HepG2 (cell line): ENCODE measurements around the gene TPRG1. TPM values are rescaled to one million over a fixed set of nuclear protein-coding genes. Genes with fewer than 3 reads are reported as not detected.

Source experiments
- ATAC-seq: fragments of 200-7000 bp; cut with Tn5 transposase; 3 replicates; pipeline ENCODE4 v1.9.1; 2020; ENCODE audit warnings: mild to moderate bottlenecking, moderate library complexity
- BruUV-seq: library from RNA; stranded (reverse); fragments of 400-500 nt; replicated peaks from 2 replicates; lab custom pipeline; 2021; lab: Mats Ljungman, UMichigan
- CTCF ChIA-PET: fragments of 300-600 bp; formaldehyde crosslinking; extraction: SDS; loops from one replicate; lab custom pipeline; 2021; ENCODE audit warnings: low total read pairs, inconsistent platforms, low intra/inter-chr PET ratio; lab: Yijun Ruan, JAX
- POLR2A ChIA-PET: fragments of 350-600 bp; sonication (Branson Sonifier 250); formaldehyde crosslinking; loops from one replicate; lab custom pipeline; 2020; ENCODE audit warnings: antibody characterized with exemption, inconsistent platforms; lab: Yijun Ruan, JAX
- DNase-seq: peaks from one replicate; pipeline ENCODE4 v3.0.0-alpha.2; 2015; ENCODE audit warnings: low spot score
- FAIRE-seq: peaks from 3 replicates; lab custom pipeline; 2011; peaks lifted over from hg19 to GRCh38; lab: Jason Lieb, UNC
- H2AFZ ChIP-seq: one replicate; pipeline ENCODE4 v1.6.1; 2011; ENCODE audit warnings: low read length, inconsistent platforms
- H3K27ac ChIP-seq: fragments of 300-600 bp; 3 replicates; pipeline ENCODE4 v1.8.0; 2011; ENCODE audit warnings: mixed run types, mild to moderate bottlenecking, mixed read lengths, low read length, inconsistent platforms; ENCODE audit not compliant: insufficient read depth; ENCODE audit errors: extremely low read length
- H3K27me3 ChIP-seq, 2 experiments: fragments of 200-600 bp in 1 of 2; 2 replicates in 1 of 2; 3 replicates in 1 of 2; pipeline versions ENCODE4 v1.6.0 to v1.8.0; 2011; ENCODE audit warnings: low read length in 2 of 2, mild to moderate bottlenecking in 2 of 2, moderate library complexity in 2 of 2, inconsistent platforms in 1 of 2; ENCODE audit not compliant: insufficient read depth in 2 of 2, control insufficient read depth in 1 of 2
- H3K36me3 ChIP-seq, 2 experiments: fragments of 200-600 bp in 1 of 2; replicated peaks in 1 of 2; 2 replicates in 1 of 2; 3 replicates in 1 of 2; pipeline versions ENCODE4 v1.5.1 to v1.8.0; 2011; ENCODE audit warnings: low read length in 2 of 2, inconsistent platforms in 1 of 2; ENCODE audit not compliant: insufficient read depth in 2 of 2, control insufficient read depth in 1 of 2
- H3K4me1 ChIP-seq: 2 replicates; pipeline ENCODE4 v1.5.1; 2012; ENCODE audit warnings: low read length, inconsistent platforms; ENCODE audit not compliant: insufficient read depth
- H3K4me2 ChIP-seq: 2 replicates; pipeline ENCODE4 v1.6.0; 2011; ENCODE audit warnings: low read depth, low read length, inconsistent platforms
- H3K4me3 ChIP-seq, 3 experiments: fragments of 200-600 bp in 1 of 3; sonication (generic), shearing (Covaris generic) in 1 of 3; replicated peaks in 1 of 3; 2 replicates each; pipeline ENCODE4 v1.5.1; 2011 to 2016; ENCODE audit warnings: low read length in 3 of 3, inconsistent platforms in 2 of 3, low read depth in 2 of 3, mild to moderate bottlenecking in 2 of 3, control low read depth in 1 of 3, mixed read lengths in 1 of 3; ENCODE audit not compliant: insufficient read depth in 1 of 3
- H3K79me2 ChIP-seq: one replicate; pipeline ENCODE4 v1.6.1; 2011; ENCODE audit warnings: low read length, inconsistent platforms; ENCODE audit not compliant: insufficient read depth
- H3K9ac ChIP-seq: 2 replicates; pipeline ENCODE4 v1.6.0; 2011; ENCODE audit warnings: mild to moderate bottlenecking, low read depth, low read length, inconsistent platforms; ENCODE audit not compliant: insufficient read depth
- H3K9me3 ChIP-seq: 2 replicates; pipeline ENCODE4 v1.5.1; 2012; ENCODE audit warnings: mild to moderate bottlenecking, low read length
- H4K20me1 ChIP-seq: 2 replicates; pipeline ENCODE4 v1.6.0; 2011; ENCODE audit warnings: inconsistent platforms, mild to moderate bottlenecking, low read length, moderate library complexity; ENCODE audit not compliant: insufficient read depth
- AGO1 ChIP-seq: fragments of 200-400 bp; formaldehyde crosslinking; IDR thresholded peaks from 2 replicates; pipeline ENCODE4 v1.6.1; 2017; ENCODE audit warnings: mild to moderate bottlenecking, low read depth, low read length, moderate library complexity; ENCODE audit not compliant: poor library complexity, severe bottlenecking
- AKAP8 ChIP-seq: sonication (generic); formaldehyde crosslinking; IDR thresholded peaks from 2 replicates; pipeline ENCODE4 v1.5.1; 2020; ENCODE audit warnings: mild to moderate bottlenecking, missing genetic modification reagents
- DR1 ChIP-seq: sonication (generic); formaldehyde crosslinking; IDR thresholded peaks from 2 replicates; pipeline ENCODE4 v1.8.0; 2021; ENCODE audit warnings: mild to moderate bottlenecking, missing genetic modification reagents, inconsistent platforms
- HOXA3 ChIP-seq: sonication (generic); formaldehyde crosslinking; IDR thresholded peaks from 2 replicates; pipeline ENCODE4 v1.5.0; 2020; ENCODE audit warnings: missing genetic modification reagents
- NCOR1 ChIP-seq: fragments of 200-600 bp; sonication (generic); IDR thresholded peaks from 2 replicates; pipeline ENCODE4 v1.7.0; 2017; ENCODE audit warnings: antibody characterized with exemption, low read length, borderline replicate concordance
- PHF20 ChIP-seq: sonication (generic); formaldehyde crosslinking; IDR thresholded peaks from 2 replicates; pipeline ENCODE4 v1.5.0; 2020; ENCODE audit warnings: mild to moderate bottlenecking, missing genetic modification reagents
- U2AF1 ChIP-seq: fragments of 200-400 bp; formaldehyde crosslinking; optimal IDR thresholded peaks from 2 replicates; pipeline ENCODE3; 2017; ENCODE audit warnings: mild to moderate bottlenecking, low read depth, low read length
- ZNF124 ChIP-seq: sonication (generic); formaldehyde crosslinking; IDR thresholded peaks from 2 replicates; pipeline ENCODE4 v1.4.0; 2020; ENCODE audit warnings: missing genetic modification reagents
- ZNF225 ChIP-seq: sonication (generic); formaldehyde crosslinking; IDR thresholded peaks from 2 replicates; pipeline ENCODE4 v1.4.0; 2020; ENCODE audit warnings: mild to moderate bottlenecking, missing genetic modification reagents
- ZNF446 ChIP-seq: sonication (generic); formaldehyde crosslinking; IDR thresholded peaks from 2 replicates; pipeline ENCODE4 v1.5.0; 2020; ENCODE audit warnings: mild to moderate bottlenecking, missing genetic modification reagents
- ZNF460 ChIP-seq: sonication (generic); formaldehyde crosslinking; IDR thresholded peaks from 2 replicates; pipeline ENCODE4 v1.5.1; 2020; ENCODE audit warnings: missing genetic modification reagents, mild to moderate bottlenecking, borderline replicate concordance
- ZNF510 ChIP-seq: sonication (generic); formaldehyde crosslinking; IDR thresholded peaks from 2 replicates; pipeline ENCODE4 v1.4.0; 2020; ENCODE audit warnings: low read depth, mild to moderate bottlenecking, missing genetic modification reagents
- ZNF556 ChIP-seq: sonication (generic); formaldehyde crosslinking; IDR thresholded peaks from 2 replicates; pipeline ENCODE4 v1.4.0; 2020; ENCODE audit warnings: mild to moderate bottlenecking, missing genetic modification reagents, borderline replicate concordance
- WGBS: methylation state at CpG from one replicate; pipeline ENCODE4 v1.1.6; 2017; ENCODE audit warnings: low lambda C conversion rate; 5-methylcytosine and 5-hydroxymethylcytosine counted together
- in situ Hi-C: cut with HindIII; loops from 2 replicates; pipeline ENCODE4 v1.10.0; 2017; ENCODE audit warnings: low pct_unique_long_range_greater_than_20kb; ENCODE audit not compliant: extremely low pct_ligation_motif_present
- intact Hi-C: fragments of 100-400 bp; cut with micrococcal nuclease; formaldehyde crosslinking; loops from one replicate; pipeline ENCODE4 v1.10.0; 2022; ENCODE audit not compliant: unreplicated experiment
- polyA plus RNA-seq, 8 experiments: library from polyadenylated mRNA; depleted of rRNA in 3 of 8; stranded (reverse) in 7 of 8; unstranded in 1 of 8; fragments of >200 nt; fragmentation: Illumina TruSeq in 4 of 8; extraction: Trizol in 4 of 8; gene quantifications; 2 replicates each; pipeline versions ENCODE4 v1.2.1 to v1.2.3, GENCODE V29; 2011 to 2016; ENCODE audit warnings: low read depth in 4 of 8, missing spikeins in 1 of 8, mixed read lengths in 1 of 8; ENCODE audit not compliant: insufficient read depth in 1 of 8
- total RNA-seq, 5 experiments: library from RNA; depleted of rRNA; stranded (reverse); fragments of >200 nt; fragmentation: Illumina TruSeq; extraction: Trizol; gene quantifications; 2 replicates each; pipeline ENCODE4 v1.2.3, GENCODE V29; 2016; ENCODE audit warnings: low read depth in 1 of 5
- TF ChIP-seq, protein P1 (sequence below): sonication (generic); formaldehyde crosslinking; IDR thresholded peaks from 2 replicates; pipeline ENCODE4 v1.5.0; 2020; ENCODE audit warnings: missing genetic modification reagents, mild to moderate bottlenecking, borderline replicate concordance
- TF ChIP-seq, protein P2 (sequence below): IDR thresholded peaks from 2 replicates; pipeline ENCODE4 v1.6.1; 2012; ENCODE audit warnings: low read depth, low read length, improper control_type of control experiment

TPRG1 gene
- total and polyA plus RNA-seq, 2 of the 13 experiments (the other 11 are each of a cell fraction or from before 2014, with no cell fraction given) = 0.17 TPM; not detected in 1

DNA sequence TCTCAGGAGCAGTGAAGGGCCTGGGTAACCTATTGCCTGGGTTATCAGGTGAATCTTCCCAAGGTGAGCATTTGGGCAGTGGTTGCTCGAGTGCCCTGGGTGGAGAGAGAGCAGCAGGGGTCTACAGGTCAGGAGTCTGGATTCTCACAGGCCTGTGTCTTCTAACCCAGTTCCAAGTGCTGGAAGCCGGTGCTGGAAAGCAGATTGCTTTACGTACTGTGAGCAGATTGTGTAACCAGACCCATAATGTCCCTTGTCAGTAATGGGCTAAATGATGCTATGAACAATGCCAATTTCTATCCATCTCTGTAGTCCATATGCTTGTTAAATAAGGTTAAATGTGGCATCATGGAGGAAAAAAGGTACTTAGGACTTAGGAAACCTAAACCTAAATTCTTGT is 106.5 kb downstream of the TPRG1 start:
- TF ChIP-seq ZNF446 (CRISPR knock-in tag) = no peak
- no peak for TF ChIP-seq ZNF510 (CRISPR knock-in tag)
- no peak for TF ChIP-seq ZNF124 (CRISPR knock-in tag)
- no peak for TF ChIP-seq ZNF460 (CRISPR knock-in tag)
- no peak for TF ChIP-seq AGO1
- TF ChIP-seq U2AF1 = no peak
- no peak for TF ChIP-seq PHF20
- TF ChIP-seq ZNF556 (CRISPR knock-in tag) = no peak
- TF ChIP-seq, protein P1, sequence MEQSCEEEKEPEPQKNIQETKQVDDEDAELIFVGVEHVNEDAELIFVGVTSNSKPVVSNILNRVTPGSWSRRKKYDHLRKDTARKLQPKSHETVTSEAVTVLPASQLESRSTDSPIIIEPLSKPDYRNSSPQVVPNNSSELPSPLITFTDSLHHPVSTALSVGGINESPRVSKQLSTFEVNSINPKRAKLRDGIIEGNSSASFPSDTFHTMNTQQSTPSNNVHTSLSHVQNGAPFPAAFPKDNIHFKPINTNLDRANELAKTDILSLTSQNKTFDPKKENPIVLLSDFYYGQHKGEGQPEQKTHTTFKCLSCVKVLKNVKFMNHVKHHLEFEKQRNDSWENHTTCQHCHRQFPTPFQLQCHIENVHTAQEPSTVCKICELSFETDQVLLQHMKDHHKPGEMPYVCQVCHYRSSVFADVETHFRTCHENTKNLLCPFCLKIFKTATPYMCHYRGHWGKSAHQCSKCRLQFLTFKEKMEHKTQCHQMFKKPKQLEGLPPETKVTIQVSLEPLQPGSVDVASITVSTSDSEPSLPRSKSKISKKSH (CRISPR knock-in tag) = no peak
- TF ChIP-seq AKAP8 (CRISPR knock-in tag) = no peak
- TF ChIP-seq DR1 = no peak
- no peak for TF ChIP-seq ZNF225 (CRISPR knock-in tag)
- TF ChIP-seq NCOR1 = no peak
- TF ChIP-seq, protein P2, sequence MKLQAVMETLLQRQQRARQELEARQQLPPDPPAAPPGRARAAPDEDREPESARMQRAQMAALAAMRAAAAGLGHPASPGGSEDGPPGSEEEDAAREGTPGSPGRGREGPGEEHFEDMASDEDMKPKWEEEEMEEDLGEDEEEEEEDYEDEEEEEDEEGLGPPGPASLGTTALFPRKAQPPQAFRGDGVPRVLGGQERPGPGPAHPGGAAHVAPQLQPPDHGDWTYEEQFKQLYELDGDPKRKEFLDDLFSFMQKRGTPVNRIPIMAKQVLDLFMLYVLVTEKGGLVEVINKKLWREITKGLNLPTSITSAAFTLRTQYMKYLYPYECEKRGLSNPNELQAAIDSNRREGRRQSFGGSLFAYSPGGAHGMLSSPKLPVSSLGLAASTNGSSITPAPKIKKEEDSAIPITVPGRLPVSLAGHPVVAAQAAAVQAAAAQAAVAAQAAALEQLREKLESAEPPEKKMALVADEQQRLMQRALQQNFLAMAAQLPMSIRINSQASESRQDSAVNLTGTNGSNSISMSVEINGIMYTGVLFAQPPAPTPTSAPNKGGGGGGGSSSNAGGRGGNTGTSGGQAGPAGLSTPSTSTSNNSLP = no peak
- no peak for TF ChIP-seq HOXA3 (CRISPR knock-in tag)
- TF ChIP-seq, all 625 proteins: peak for 0
- in situ Hi-C loops = no loop called here
- no peaks in the 10 kb centered on the region for H3K36me3 ChIP-seq
- POLR2A ChIA-PET = no interaction called here
- no peak for DNase-seq
- H3K79me2 ChIP-seq = no peaks in the 10 kb centered on the region
- H4K20me1 ChIP-seq = no peaks in the 10 kb centered on the region
- H3K4me3 ChIP-seq = no peak overlapping the region
- no peaks in the 10 kb centered on the region for H3K4me1 ChIP-seq
- CTCF ChIA-PET = no interaction called here
- BruUV-seq = no TSS peak
- no peak for ATAC-seq
- H3K4me2 ChIP-seq = no peak overlapping the region
- no peaks in the 10 kb centered on the region for H3K9me3 ChIP-seq
- 21% methylated on average over 3 of the region's 3 CpGs for WGBS
- FAIRE-seq = no peak
- no peak overlapping the region for H2AFZ ChIP-seq
- no peak overlapping the region for H3K9ac ChIP-seq
- no peak overlapping the region for H3K27ac ChIP-seq
- intact Hi-C loops = no loop called here
- H3K27me3 ChIP-seq = no peaks in the 10 kb centered on the region
